ENCODE measurements around the gene SLC51B.

SLC51B gene

DNA sequence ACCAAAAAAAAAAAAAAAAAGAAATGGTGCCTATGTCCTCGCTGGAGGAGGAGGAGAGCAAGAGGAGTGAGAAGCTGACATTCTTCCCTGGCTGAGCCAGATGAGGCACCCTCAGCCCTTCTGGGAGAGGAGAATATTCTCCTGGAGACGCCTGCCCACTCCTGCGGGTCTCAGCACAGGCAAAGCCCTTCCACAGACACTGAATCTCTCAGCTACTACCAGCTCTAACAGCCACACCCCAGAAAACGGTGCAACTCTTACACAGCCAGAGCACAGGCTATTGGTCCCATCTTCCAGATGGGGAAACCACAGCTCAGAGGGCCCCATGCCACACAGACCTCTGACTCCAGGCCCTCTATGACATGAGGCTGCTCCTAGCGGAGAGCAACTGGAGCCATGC lies 16.9 kb downstream of the SLC51B start:
- H3K4me3 ChIP-seq (ENCODE audit: low read depth, low read length) = no peak overlapping the region
- TF ChIP-seq, protein P1, sequence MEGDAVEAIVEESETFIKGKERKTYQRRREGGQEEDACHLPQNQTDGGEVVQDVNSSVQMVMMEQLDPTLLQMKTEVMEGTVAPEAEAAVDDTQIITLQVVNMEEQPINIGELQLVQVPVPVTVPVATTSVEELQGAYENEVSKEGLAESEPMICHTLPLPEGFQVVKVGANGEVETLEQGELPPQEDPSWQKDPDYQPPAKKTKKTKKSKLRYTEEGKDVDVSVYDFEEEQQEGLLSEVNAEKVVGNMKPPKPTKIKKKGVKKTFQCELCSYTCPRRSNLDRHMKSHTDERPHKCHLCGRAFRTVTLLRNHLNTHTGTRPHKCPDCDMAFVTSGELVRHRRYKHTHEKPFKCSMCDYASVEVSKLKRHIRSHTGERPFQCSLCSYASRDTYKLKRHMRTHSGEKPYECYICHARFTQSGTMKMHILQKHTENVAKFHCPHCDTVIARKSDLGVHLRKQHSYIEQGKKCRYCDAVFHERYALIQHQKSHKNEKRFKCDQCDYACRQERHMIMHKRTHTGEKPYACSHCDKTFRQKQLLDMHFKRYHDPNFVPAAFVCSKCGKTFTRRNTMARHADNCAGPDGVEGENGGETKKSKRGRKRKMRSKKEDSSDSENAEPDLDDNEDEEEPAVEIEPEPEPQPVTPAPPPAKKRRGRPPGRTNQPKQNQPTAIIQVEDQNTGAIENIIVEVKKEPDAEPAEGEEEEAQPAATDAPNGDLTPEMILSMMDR (IDR thresholded peaks at IDR 0.05; ENCODE audit: insufficient read depth, low read depth, low read length, missing control alignments) = no peak
- DNase-seq (ENCODE audit: low read depth) = no peak

- no peak for DNase-seq (ENCODE audit: low read depth)
- H3K4me3 ChIP-seq (ENCODE audit: low read depth, low read length) = no peak overlapping the region
- TF ChIP-seq, protein P1 (IDR thresholded peaks at IDR 0.05; ENCODE audit: insufficient read depth, low read depth, low read length, missing control alignments) = no peak
Measured at GRCh38 chr15:65062726-65063125, 17.5 kb downstream of the SLC51B start.

GRCh38 chr15:65066001-65066634 lies 20.9 kb downstream of the SLC51B start:
- DNase-seq (ENCODE audit: low read depth) = no peak
- TF ChIP-seq, protein P1 (IDR thresholded peaks at IDR 0.05; ENCODE audit: insufficient read depth, low read depth, low read length, missing control alignments) = no peak
- no peak overlapping the region for H3K4me3 ChIP-seq (ENCODE audit: low read depth, low read length)

- H3K4me3 ChIP-seq (ENCODE audit: low read depth, low read length) = no peak overlapping the region
- no peak for DNase-seq (ENCODE audit: low read depth)
- TF ChIP-seq, protein P1 (IDR thresholded peaks at IDR 0.05; ENCODE audit: insufficient read depth, low read depth, low read length, missing control alignments) = no peak
Measured at GRCh38 chr15:65066635-65067316, 21.6 kb downstream of the SLC51B start.

GRCh38 chr15:65067317-65067644 lies 22.1 kb downstream of the SLC51B start:
- TF ChIP-seq, protein P1 (IDR thresholded peaks at IDR 0.05; ENCODE audit: insufficient read depth, low read depth, low read length, missing control alignments) = no peak
- no peak overlapping the region for H3K4me3 ChIP-seq (ENCODE audit: low read depth, low read length)
- no peak for DNase-seq (ENCODE audit: low read depth)

GRCh38 chr15:65067645-65068402 lies 22.6 kb downstream of the SLC51B start, which contains the start of gene RASL12:
Gene RASL12, minus strand, starts transcription at chr15:65067991. Its CDS starts 156 bp downstream, at chr15:65067835.
- DNase-seq (ENCODE audit: low read depth) = no peak
- TF ChIP-seq, protein P1 (IDR thresholded peaks at IDR 0.05; ENCODE audit: insufficient read depth, low read depth, low read length, missing control alignments) = no peak
- no peak within 1 kb of the TSS for H3K4me3 ChIP-seq (ENCODE audit: low read depth, low read length)
